Measurements from ENCODE around the gene CUX1.
"Not testable (repeated sequence)": the region's sequence is repeated elsewhere in the genome, so short reads cannot be mapped to it uniquely, and the experiment has no call there.

Gene CUX1

DNA sequence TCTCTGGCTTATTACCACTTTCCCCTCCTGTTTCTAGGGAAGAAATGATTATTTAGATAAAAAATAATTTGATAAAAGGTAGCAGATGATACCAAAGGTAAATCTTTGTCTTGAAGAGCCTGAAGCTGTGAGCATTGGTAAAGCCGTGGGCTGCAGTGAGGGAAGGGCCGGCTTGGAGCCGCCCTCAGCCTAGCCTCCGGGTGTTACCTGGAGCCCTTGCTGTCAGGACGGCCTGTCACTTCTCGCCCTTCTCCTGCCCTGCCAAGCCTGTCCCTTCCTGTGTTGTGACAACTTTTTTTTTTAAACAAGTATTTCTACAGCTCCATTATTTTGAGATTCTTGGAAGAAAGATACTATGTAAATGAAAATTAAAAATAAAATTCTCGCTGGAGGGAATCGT, 7.0 kb downstream of the CUX1 start:
- in situ Hi-C loops (cut with HindIII; ENCODE audit: low sequenced_read_pairs) = no loop called here
- H3K4me3 ChIP-seq (ENCODE audit: low read depth, low read length) = no peak overlapping the region
- DNase-seq (ENCODE audit: low read depth, low spot score) = no peak
- TF ChIP-seq, protein P1, sequence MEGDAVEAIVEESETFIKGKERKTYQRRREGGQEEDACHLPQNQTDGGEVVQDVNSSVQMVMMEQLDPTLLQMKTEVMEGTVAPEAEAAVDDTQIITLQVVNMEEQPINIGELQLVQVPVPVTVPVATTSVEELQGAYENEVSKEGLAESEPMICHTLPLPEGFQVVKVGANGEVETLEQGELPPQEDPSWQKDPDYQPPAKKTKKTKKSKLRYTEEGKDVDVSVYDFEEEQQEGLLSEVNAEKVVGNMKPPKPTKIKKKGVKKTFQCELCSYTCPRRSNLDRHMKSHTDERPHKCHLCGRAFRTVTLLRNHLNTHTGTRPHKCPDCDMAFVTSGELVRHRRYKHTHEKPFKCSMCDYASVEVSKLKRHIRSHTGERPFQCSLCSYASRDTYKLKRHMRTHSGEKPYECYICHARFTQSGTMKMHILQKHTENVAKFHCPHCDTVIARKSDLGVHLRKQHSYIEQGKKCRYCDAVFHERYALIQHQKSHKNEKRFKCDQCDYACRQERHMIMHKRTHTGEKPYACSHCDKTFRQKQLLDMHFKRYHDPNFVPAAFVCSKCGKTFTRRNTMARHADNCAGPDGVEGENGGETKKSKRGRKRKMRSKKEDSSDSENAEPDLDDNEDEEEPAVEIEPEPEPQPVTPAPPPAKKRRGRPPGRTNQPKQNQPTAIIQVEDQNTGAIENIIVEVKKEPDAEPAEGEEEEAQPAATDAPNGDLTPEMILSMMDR (IDR thresholded peaks at IDR 0.05; ENCODE audit: low read depth, low read length) = no peak

DNA sequence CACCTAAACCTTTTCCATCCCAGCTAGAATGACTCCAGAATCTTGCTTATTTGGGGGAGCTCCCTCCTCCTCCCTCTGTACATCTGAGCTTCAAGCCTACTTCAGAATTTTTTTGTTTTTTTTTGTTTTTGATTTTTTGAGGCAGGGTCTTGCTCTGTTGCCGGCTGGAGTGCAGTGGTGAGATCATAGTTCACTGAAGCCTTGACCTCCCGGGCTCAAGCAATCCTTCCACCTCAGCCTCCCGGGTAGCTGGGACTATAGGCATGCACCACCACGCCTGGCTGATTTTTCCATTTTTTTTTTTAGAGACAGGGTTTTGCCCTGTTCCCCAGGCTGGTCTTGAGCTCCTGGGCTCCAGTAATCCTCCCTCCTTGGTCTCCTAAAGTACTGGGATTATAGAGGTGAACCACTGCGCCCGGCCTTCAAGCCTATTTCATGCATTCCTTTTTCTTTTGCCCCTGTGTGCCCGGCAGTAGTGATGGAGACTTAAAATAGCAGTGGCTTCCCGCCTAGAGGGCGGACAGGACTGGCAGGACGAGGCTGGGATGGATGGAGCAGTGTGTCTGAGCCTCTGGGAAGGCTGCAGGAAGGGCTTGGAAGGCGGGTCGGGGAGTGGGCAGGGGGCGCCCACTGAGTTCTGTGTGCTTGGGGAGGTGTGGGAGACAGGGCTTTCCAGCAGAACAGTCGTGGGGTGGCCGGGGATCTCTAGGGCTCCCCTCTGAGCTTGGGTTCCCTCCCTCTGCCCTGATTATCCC, 8.8 kb downstream of the CUX1 start:
- in situ Hi-C loops (cut with HindIII; ENCODE audit: low sequenced_read_pairs) = no loop called here
- no peak overlapping the region for H3K4me3 ChIP-seq (ENCODE audit: low read depth, low read length)
- TF ChIP-seq, protein P1 (IDR thresholded peaks at IDR 0.05; ENCODE audit: low read depth, low read length) = no peak
- no peak for DNase-seq (ENCODE audit: low read depth, low spot score)

- no peak overlapping the region for H3K4me3 ChIP-seq (ENCODE audit: low read depth, low read length)
- in situ Hi-C loops (cut with HindIII; ENCODE audit: low sequenced_read_pairs) = no loop called here
- TF ChIP-seq, protein P1 (IDR thresholded peaks at IDR 0.05; ENCODE audit: low read depth, low read length) = no peak
- no peak for DNase-seq (ENCODE audit: low read depth, low spot score)
Measured at GRCh38 chr7:101828301-101829020, 11.0 kb downstream of the CUX1 start.

DNA sequence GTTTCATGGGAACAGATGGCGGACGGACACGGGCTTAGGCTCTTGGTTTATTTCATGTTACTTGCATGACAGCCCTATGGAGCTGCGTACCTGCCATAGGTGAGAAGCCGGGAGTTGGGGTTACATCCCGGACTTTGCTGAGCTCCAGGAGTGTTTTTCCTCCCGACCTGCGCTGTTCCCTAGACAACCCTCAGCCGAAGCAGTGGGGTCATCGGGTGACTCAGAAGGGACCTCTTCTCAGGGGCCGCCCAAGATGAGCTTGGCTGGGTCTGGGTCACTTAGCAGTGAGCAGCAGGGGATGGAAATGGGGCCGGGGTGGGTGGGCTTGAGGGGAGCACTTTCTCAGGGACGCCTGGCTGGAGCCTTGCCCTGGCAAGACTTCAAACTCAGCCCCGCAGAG, 11.9 kb downstream of the CUX1 start:
- H3K4me3 ChIP-seq (ENCODE audit: low read depth, low read length) = no peak overlapping the region
- no peak for DNase-seq (ENCODE audit: low read depth, low spot score)
- in situ Hi-C loops (cut with HindIII; ENCODE audit: low sequenced_read_pairs) = no loop called here
- TF ChIP-seq, protein P1 (IDR thresholded peaks at IDR 0.05; ENCODE audit: low read depth, low read length) = no peak

- DNase-seq (ENCODE audit: low read depth, low spot score) = no peak
- in situ Hi-C loops (cut with HindIII; ENCODE audit: low sequenced_read_pairs) = no loop called here
- H3K4me3 ChIP-seq (ENCODE audit: low read depth, low read length) = no peak overlapping the region
- TF ChIP-seq, protein P1 (IDR thresholded peaks at IDR 0.05; ENCODE audit: low read depth, low read length) = no peak
Measured at GRCh38 chr7:101829821-101830220, 12.4 kb downstream of the CUX1 start.

DNA sequence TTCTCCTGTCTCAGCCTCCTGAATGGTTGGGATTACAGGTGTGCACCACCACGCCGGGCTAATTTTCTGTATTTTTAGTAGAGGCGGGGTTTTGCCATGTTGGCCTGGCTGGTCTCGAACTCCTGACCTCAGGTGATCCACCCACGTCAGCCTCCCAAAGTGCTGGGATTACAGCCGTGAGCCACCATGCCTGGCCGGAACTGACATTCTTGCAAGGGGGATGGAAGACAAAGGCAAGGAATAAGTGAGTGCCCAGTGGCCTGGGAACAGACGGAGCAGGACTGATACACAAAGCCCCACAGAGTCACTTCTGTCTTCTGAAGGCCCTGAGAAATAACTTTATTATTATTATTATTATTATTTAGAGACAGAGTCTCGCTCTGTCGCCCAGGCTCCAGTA, 14.0 kb downstream of the CUX1 start:
- DNase-seq (ENCODE audit: low read depth, low spot score); in situ Hi-C loops (cut with HindIII; ENCODE audit: low sequenced_read_pairs): not testable (repeated sequence)

GRCh38 chr7:101832205-101832631, 14.8 kb downstream of the CUX1 start:
- DNase-seq (ENCODE audit: low read depth, low spot score) = no peak
- H3K4me3 ChIP-seq (ENCODE audit: low read depth, low read length) = no peak overlapping the region
- TF ChIP-seq, protein P1 (IDR thresholded peaks at IDR 0.05; ENCODE audit: low read depth, low read length) = no peak
- in situ Hi-C loops (cut with HindIII; ENCODE audit: low sequenced_read_pairs) = no loop called here

More for the DNA sequence above, 14.0 kb downstream of the CUX1 start:
- H3K4me3 ChIP-seq (ENCODE audit: low read depth, low read length) = not testable (repeated sequence)
